Panc1 (cell line): ENCODE results near the gene ARHGEF3. TPM values are rescaled to one million over a fixed set of nuclear protein-coding genes. Genes with fewer than 3 reads are reported as not detected.

Experiments used
- ATAC-seq: fragments of 200-7000 bp; cut with Tn5 transposase; 2 replicates; pipeline ENCODE4 v1.9.1; 2020; ENCODE audit warnings: mild to moderate bottlenecking, moderate library complexity
- BruUV-seq: library from RNA; stranded (reverse); fragments of 400-500 nt; replicated peaks from 2 replicates; lab custom pipeline; 2021; lab: Mats Ljungman, UMichigan
- CTCF ChIA-PET: fragments of 300-600 bp; sonication (Branson Sonifier 250); formaldehyde crosslinking; loops from one replicate; lab custom pipeline; 2022; ENCODE audit warnings: antibody characterized with exemption; lab: Charles Lee
- POLR2A ChIA-PET: fragments of 300-600 bp; sonication (Branson Sonifier 250); formaldehyde crosslinking; loops from one replicate; lab custom pipeline; 2022; ENCODE audit warnings: antibody characterized with exemption; lab: Charles Lee
- DNase-seq: peaks from one replicate; pipeline ENCODE4 v3.0.0-alpha.2; 2010; ENCODE audit warnings: low read depth, low spot score
- H3K27ac ChIP-seq: 2 replicates; pipeline ENCODE4 v1.5.1; 2011; ENCODE audit warnings: mild to moderate bottlenecking, low read length, inconsistent platforms
- H3K27me3 ChIP-seq: fragments of 200-500 bp; sonication (Bioruptor generic); 2 replicates; pipeline ENCODE4 v1.6.0; 2014; ENCODE audit warnings: low read length, inconsistent platforms; ENCODE audit not compliant: control insufficient read depth, insufficient read depth
- H3K36me3 ChIP-seq: fragments of 200-500 bp; sonication (Bioruptor generic); 2 replicates; pipeline ENCODE4 v1.5.1; 2014; ENCODE audit warnings: inconsistent platforms, mild to moderate bottlenecking, low read length, moderate library complexity; ENCODE audit not compliant: control insufficient read depth, insufficient read depth
- H3K4me1 ChIP-seq: 2 replicates; pipeline ENCODE4 v1.5.1; 2011; ENCODE audit warnings: inconsistent platforms, mild to moderate bottlenecking, low read length, moderate library complexity; ENCODE audit not compliant: control insufficient read depth, insufficient read depth
- H3K4me3 ChIP-seq, 2 experiments: 2 replicates each; pipeline ENCODE4 v1.5.1; 2011 to 2012; ENCODE audit warnings: low read depth in 2 of 2, low read length in 2 of 2, mild to moderate bottlenecking in 2 of 2, inconsistent platforms in 1 of 2, moderate library complexity in 1 of 2
- H3K9me3 ChIP-seq: fragments of 200-500 bp; sonication (Bioruptor generic); 2 replicates; pipeline ENCODE4 v1.5.1; 2014; ENCODE audit warnings: low read depth, mild to moderate bottlenecking, inconsistent platforms, low read length, moderate library complexity; ENCODE audit not compliant: control insufficient read depth, insufficient read depth
- POLR2AphosphoS5 ChIP-seq: IDR thresholded peaks from 2 replicates; pipeline ENCODE4 v1.6.1; 2012; ENCODE audit warnings: mild to moderate bottlenecking, low read depth, low read length, moderate library complexity
- REST ChIP-seq, 2 experiments: IDR thresholded peaks; 2 replicates each; pipeline ENCODE4 v1.6.1; 2011 to 2012; ENCODE audit warnings: low read depth in 2 of 2, control low read depth in 1 of 2, low read length in 1 of 2, mild to moderate bottlenecking in 1 of 2, moderate library complexity in 1 of 2; ENCODE audit not compliant: insufficient read depth in 1 of 2
- SIN3A ChIP-seq: IDR thresholded peaks from 2 replicates; pipeline ENCODE4 v1.6.1; 2012; ENCODE audit warnings: low read depth, mild to moderate bottlenecking, low read length, moderate library complexity, borderline replicate concordance; ENCODE audit not compliant: insufficient read depth
- TCF7L2 ChIP-seq: IDR thresholded peaks from 2 replicates; pipeline ENCODE4 v1.6.1; 2011; ENCODE audit warnings: mild to moderate bottlenecking, low read depth, low read length, inconsistent platforms
- in situ Hi-C: cut with HindIII; loops from 2 replicates; pipeline ENCODE4 v1.10.0; 2016; ENCODE audit warnings: low sequenced_read_pairs, low pct_unique_long_range_greater_than_20kb
- intact Hi-C: fragments of 100-400 bp; cut with micrococcal nuclease; formaldehyde crosslinking; loops from one replicate; pipeline ENCODE4 v1.10.0; 2022; ENCODE audit not compliant: unreplicated experiment
- total RNA-seq: library from RNA; stranded (reverse); gene quantifications from one replicate; pipeline ENCODE4 v1.2.1, GENCODE V29; 2021; ENCODE audit not compliant: unreplicated experiment
- TF ChIP-seq, protein P1 (sequence below): fragments of 450-650 bp; IDR thresholded peaks from 2 replicates; pipeline ENCODE4 v1.5.1; 2017; ENCODE audit warnings: mild to moderate bottlenecking

Gene ARHGEF3
- total RNA-seq, 1 experiment from 2014 or later, result 19.8 TPM

DNA sequence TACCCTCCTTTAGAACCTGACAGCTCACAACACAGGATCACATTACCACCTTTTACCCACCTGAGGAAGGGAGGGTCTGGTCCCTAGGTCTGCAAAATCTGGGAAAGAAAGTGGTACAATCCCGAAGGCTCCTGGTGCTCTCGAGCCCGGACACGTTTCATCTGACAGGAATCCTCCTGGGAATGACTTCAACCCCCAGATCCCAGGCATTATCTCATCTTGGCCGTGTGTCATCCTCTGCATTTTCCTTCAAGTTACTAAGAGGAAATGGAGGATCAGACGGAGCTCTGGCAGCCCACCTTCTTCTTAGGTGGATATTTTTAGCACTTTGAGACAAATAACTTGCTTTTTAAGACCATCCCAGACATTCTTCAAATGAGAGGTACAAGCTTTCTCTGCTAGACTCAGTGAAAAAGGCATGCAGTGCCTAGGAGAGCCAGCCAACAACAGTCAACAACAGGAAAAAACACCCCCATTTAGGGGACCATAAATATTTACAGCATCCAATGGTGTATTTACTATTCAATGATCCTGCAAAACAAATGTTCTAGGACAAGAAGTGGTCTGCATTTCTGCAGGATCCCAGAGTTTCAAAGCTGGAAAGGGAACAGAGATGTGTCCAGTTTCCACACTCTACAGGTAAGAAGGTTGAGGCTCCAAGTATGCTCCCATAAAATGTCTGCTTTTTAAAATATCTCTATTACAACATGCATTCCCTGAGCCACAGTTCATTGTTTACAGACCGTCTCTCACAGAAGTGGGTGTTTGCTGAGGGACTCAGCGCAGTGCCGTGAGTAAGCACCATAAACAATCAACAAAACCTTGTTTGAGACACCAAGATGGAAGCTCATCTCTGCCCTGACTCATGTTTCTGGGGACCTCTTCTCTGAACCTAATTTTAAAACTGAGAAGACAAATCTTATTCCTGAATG is 38.3 kb upstream of the ARHGEF3 start:
- ATAC-seq (peak; percentile 85), DNase-seq (peak; percentile 70)
- no TSS peak for BruUV-seq
- CTCF ChIA-PET, result no interaction called here
- Histone ChIP-seq H3K9me3 (no peaks in the 10 kb centered on the region), H3K27me3 (no peaks in the 10 kb centered on the region), H3K36me3 (no peaks in the 10 kb centered on the region), H3K27ac (peak overlapping the region; percentile 12; the same call in 1 of the 2 replicates), H3K4me1 (peaks cover 7% of the 10 kb centered on the region; the same call in 1 of the 2 replicates), H3K4me3 (no peak overlapping the region)
- TF ChIP-seq, protein P1, sequence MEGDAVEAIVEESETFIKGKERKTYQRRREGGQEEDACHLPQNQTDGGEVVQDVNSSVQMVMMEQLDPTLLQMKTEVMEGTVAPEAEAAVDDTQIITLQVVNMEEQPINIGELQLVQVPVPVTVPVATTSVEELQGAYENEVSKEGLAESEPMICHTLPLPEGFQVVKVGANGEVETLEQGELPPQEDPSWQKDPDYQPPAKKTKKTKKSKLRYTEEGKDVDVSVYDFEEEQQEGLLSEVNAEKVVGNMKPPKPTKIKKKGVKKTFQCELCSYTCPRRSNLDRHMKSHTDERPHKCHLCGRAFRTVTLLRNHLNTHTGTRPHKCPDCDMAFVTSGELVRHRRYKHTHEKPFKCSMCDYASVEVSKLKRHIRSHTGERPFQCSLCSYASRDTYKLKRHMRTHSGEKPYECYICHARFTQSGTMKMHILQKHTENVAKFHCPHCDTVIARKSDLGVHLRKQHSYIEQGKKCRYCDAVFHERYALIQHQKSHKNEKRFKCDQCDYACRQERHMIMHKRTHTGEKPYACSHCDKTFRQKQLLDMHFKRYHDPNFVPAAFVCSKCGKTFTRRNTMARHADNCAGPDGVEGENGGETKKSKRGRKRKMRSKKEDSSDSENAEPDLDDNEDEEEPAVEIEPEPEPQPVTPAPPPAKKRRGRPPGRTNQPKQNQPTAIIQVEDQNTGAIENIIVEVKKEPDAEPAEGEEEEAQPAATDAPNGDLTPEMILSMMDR, result no peak
- TF ChIP-seq REST (IDR thresholded peaks at IDR 0.05; ENCODE audit: insufficient read depth in 1 of 2, low read depth in 2 of 2, low read length in 1 of 2) (no peak), TCF7L2 (no peak), SIN3A (no peak), POLR2AphosphoS5 (no peak)
- in situ Hi-C loops (no loop called here), intact Hi-C loops (no loop called here)
- POLR2A ChIA-PET, result interaction anchor here (0.6 to 1.4 kb wide), 2 partner anchors 21 to 24 kb away, joined by 3 to 8 read pairs; no protein-coding TSS in a partner anchor

DNA sequence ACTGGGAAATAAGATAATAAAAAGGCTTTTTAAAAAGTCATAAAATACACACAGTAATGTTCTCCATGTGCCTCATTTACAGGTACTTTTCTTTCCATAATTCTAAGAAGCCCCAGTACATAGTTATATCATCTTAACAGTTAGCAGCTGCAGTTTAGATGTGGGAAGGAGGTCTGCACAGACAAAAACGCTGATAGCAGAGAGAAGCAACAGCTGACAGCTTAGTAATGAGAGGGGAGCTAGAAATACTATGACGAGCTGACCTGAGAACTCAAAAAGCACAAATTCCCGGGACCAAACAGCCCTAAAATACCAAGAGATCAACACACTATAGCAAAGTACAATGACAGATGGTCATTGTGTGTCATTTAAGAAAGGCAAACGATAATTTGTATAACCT is 36.7 kb upstream of the ARHGEF3 start:
- CTCF ChIA-PET, result no interaction called here
- ATAC-seq (no peak), DNase-seq (no peak)
- POLR2A ChIA-PET, result no interaction called here
- no peaks in the 10 kb centered on the region for H3K36me3 ChIP-seq
- TF ChIP-seq TCF7L2, result no peak
- TF ChIP-seq REST (IDR thresholded peaks at IDR 0.05; ENCODE audit: insufficient read depth in 1 of 2, low read depth in 2 of 2, low read length in 1 of 2), result no peak
- TF ChIP-seq POLR2AphosphoS5, result no peak
- H3K4me3 ChIP-seq, result no peak overlapping the region
- peaks cover 7% of the 10 kb centered on the region; the same call in 1 of the 2 replicates for H3K4me1 ChIP-seq
- no TSS peak for BruUV-seq
- no peak overlapping the region for H3K27ac ChIP-seq
- intact Hi-C loops, result no loop called here
- in situ Hi-C loops, result no loop called here
- H3K9me3 ChIP-seq, result no peaks in the 10 kb centered on the region
- no peaks in the 10 kb centered on the region for H3K27me3 ChIP-seq
